ENCODE data around the gene DGKI. TPM values are rescaled to one million over a fixed set of nuclear protein-coding genes. Genes with fewer than 3 reads are reported as not detected.

The DGKI gene
- total RNA-seq, 4 donors from 2014 or later, result 0.02 to 1.8 (median 0.07) TPM; not detected in 1

GRCh38 chr7:137331378-137331777 is 515.4 kb downstream of the DGKI start:
- in situ Hi-C loops (cut with MboI; ENCODE audit: low sequenced_read_pairs in 4 of 4) (no loop called here), intact Hi-C loops (cut with DNase I; ENCODE audit: low total_unique reads) (no loop called here)
- H3K4me1 ChIP-seq, result no peaks in the 10 kb centered on the region
- H3K27me3 ChIP-seq, result no peaks in the 10 kb centered on the region
- no peak overlapping the region for H3K4me3 ChIP-seq
- TF ChIP-seq POLR2A (IDR thresholded peaks at IDR 0.05) (no peak), CTCF (IDR thresholded peaks at IDR 0.05 in 4 of 5, conservative IDR thresholded peaks at IDR 0.05 in 1 of 5) (no peak)
- H3K36me3 ChIP-seq, result no peaks in the 10 kb centered on the region
- ATAC-seq (no peak), DNase-seq (no peak)
- no peak overlapping the region for H3K27ac ChIP-seq
- H3K9me3 ChIP-seq, result no peaks in the 10 kb centered on the region

Other genes with a start within 250 kb of the DGKI start
- 10 to 100 TPM in 1 of 4 donors, 1 to 10 TPM in 3; 2.8 to 12.0 (median 5.4) TPM for gene CREB3L2, start 155.1 kb upstream of the DGKI start, total RNA-seq
- under 1 TPM in 1 of 4 donors, not detected in 3; 0.20 TPM for gene AKR1D1, start 229.5 kb upstream of the DGKI start, total RNA-seq